HEK293T (cell line): ENCODE measurements around the gene RUFY1.
"Not testable (repeated sequence)": the region's sequence is repeated elsewhere in the genome, so short reads cannot be mapped to it uniquely, and the experiment has no call there.

ENCODE experiments used
- CTCF ChIA-PET: fragments of 350-600 bp; formaldehyde crosslinking; extraction: SDS; loops from one replicate; lab custom pipeline; 2021; ENCODE audit warnings: antibody characterized with exemption, inconsistent platforms; lab: Yijun Ruan, JAX
- POLR2A ChIA-PET: fragments of 350-600 bp; formaldehyde crosslinking; extraction: SDS; loops from one replicate; lab custom pipeline; 2020; ENCODE audit warnings: antibody characterized with exemption, inconsistent platforms; lab: Yijun Ruan, JAX
- DNase-seq: peaks from one replicate; pipeline ENCODE4 v3.0.0; 2012; ENCODE audit warnings: mixed read lengths; ENCODE audit errors: extremely low spot score
- ARNT ChIP-seq: fragments of 450-650 bp; IDR thresholded peaks from 2 replicates; pipeline ENCODE4 v1.6.1; 2017; ENCODE audit warnings: mild to moderate bottlenecking
- BHLHE40 ChIP-seq: fragments of 450-650 bp; IDR thresholded peaks from 2 replicates; pipeline ENCODE4 v1.6.1; 2016; ENCODE audit warnings: mild to moderate bottlenecking, moderate library complexity, borderline replicate concordance
- CTBP1 ChIP-seq: fragments of 450-650 bp; IDR thresholded peaks from 2 replicates; pipeline ENCODE4 v1.6.1; 2016; ENCODE audit warnings: borderline replicate concordance
- ELF4 ChIP-seq: fragments of 450-650 bp; IDR thresholded peaks from 2 replicates; pipeline ENCODE4 v1.6.1; 2017; ENCODE audit warnings: antibody characterized with exemption
- FOXA1 ChIP-seq: fragments of 450-650 bp; IDR thresholded peaks from 2 replicates; pipeline ENCODE4 v1.6.1; 2016; ENCODE audit warnings: mild to moderate bottlenecking
- FOXK2 ChIP-seq: fragments of 450-650 bp; IDR thresholded peaks from 2 replicates; pipeline ENCODE4 v1.6.1; 2016; ENCODE audit warnings: mild to moderate bottlenecking
- FOXM1 ChIP-seq: fragments of 450-650 bp; IDR thresholded peaks from 2 replicates; pipeline ENCODE4 v1.6.1; 2017; ENCODE audit warnings: mild to moderate bottlenecking, borderline replicate concordance
- HDGF ChIP-seq: fragments of 450-650 bp; IDR thresholded peaks from 2 replicates; pipeline ENCODE4 v1.6.1; 2017; ENCODE audit warnings: antibody characterized with exemption, borderline replicate concordance
- L3MBTL2 ChIP-seq: fragments of 450-650 bp; conservative IDR thresholded peaks from 2 replicates; pipeline ENCODE4 v1.6.1; 2016; ENCODE audit warnings: mild to moderate bottlenecking
- LEF1 ChIP-seq: fragments of 450-650 bp; IDR thresholded peaks from 2 replicates; pipeline ENCODE4 v1.6.1; 2017; ENCODE audit warnings: mild to moderate bottlenecking, borderline replicate concordance
- NFRKB ChIP-seq: fragments of 450-650 bp; IDR thresholded peaks from 2 replicates; pipeline ENCODE4 v1.6.1; 2016; ENCODE audit warnings: mild to moderate bottlenecking, moderate library complexity
- SP1 ChIP-seq: fragments of 450-650 bp; IDR thresholded peaks from 2 replicates; pipeline ENCODE4 v1.6.1; 2017
- SUZ12 ChIP-seq: fragments of 450-650 bp; IDR thresholded peaks from 2 replicates; pipeline ENCODE4 v1.6.1; 2016; ENCODE audit warnings: mild to moderate bottlenecking
- TARDBP ChIP-seq: fragments of 450-650 bp; IDR thresholded peaks from 2 replicates; pipeline ENCODE4 v1.6.1; 2016
- ZNF384 ChIP-seq: fragments of 450-650 bp; IDR thresholded peaks from 2 replicates; pipeline ENCODE4 v1.6.1; 2016
- TF ChIP-seq, protein P1 (sequence below): fragments of 450-650 bp; IDR thresholded peaks from 2 replicates; pipeline ENCODE4 v1.6.1; 2016

RUFY1 gene

DNA sequence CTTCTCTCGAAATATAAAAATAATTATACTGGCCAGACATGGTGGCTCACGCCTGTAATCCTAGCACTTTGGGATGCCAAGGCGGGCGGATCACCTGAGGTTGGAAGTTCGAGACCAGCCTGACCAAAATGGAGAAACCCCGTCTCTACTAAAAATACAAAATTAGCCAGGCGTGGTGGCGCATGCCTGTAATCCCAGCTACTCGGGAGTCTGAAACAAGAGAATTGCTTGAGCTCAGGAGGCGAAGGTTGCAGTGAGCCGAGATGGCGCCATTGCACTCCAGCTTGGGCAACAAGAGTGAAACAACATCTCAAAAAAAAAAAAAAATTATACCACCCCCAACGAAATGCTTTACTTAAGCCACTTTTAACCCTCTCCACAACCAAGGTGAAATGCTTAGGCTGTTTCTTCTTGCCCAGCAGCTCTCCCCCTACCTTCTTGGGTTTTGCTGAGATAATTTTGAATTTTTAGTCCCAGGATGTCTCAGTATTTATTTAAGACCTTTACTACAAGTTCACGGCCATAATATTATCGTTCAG lies 8.0 kb downstream of the RUFY1 start:
- CTCF ChIA-PET = interaction anchor here (1.2 kb wide), 1 partner anchor 29 kb away, joined by 3 read pairs; no protein-coding TSS in a partner anchor
- TF ChIP-seq ZNF384 = peak; percentile 83
- POLR2A ChIA-PET = interaction anchor here (1.1 to 4.0 kb wide), 4 partner anchors 7 to 66 kb away, joined by 3 to 46 read pairs (median 9); partner anchors contain the start of genes HNRNPH1 and RUFY1
- DNase-seq = not testable (repeated sequence)

DNA sequence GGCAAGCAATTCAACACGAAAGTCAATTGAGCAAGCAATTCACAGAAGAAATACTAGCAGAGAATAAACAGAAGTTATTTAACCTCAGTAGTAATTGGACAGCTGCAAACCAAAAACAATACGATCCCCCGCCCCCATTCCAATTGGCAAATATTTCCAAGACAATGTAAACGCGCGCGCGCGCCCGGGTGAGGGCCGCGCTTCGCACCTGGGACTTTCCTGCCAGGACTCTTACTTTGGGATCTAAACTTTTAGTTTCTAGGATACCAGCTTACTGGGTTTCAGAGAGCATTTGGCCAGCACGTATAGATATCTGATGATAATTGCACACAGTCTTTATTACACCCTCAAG lies 8.6 kb downstream of the RUFY1 start:
- ChIA-PET CTCF (interaction anchor here (1.2 kb wide), 1 partner anchor 28 kb away, joined by 3 read pairs; no protein-coding TSS in a partner anchor), POLR2A (interaction anchor here (0.9 to 4.0 kb wide), 10 partner anchors 8 to 119 kb away, joined by 3 to 46 read pairs (median 4); partner anchors contain the start of genes HNRNPH1 and RUFY1)
- TF ChIP-seq LEF1 (no peak), TARDBP (no peak), L3MBTL2 (peak; percentile 81)
- DNase-seq = peak; percentile 48

DNA sequence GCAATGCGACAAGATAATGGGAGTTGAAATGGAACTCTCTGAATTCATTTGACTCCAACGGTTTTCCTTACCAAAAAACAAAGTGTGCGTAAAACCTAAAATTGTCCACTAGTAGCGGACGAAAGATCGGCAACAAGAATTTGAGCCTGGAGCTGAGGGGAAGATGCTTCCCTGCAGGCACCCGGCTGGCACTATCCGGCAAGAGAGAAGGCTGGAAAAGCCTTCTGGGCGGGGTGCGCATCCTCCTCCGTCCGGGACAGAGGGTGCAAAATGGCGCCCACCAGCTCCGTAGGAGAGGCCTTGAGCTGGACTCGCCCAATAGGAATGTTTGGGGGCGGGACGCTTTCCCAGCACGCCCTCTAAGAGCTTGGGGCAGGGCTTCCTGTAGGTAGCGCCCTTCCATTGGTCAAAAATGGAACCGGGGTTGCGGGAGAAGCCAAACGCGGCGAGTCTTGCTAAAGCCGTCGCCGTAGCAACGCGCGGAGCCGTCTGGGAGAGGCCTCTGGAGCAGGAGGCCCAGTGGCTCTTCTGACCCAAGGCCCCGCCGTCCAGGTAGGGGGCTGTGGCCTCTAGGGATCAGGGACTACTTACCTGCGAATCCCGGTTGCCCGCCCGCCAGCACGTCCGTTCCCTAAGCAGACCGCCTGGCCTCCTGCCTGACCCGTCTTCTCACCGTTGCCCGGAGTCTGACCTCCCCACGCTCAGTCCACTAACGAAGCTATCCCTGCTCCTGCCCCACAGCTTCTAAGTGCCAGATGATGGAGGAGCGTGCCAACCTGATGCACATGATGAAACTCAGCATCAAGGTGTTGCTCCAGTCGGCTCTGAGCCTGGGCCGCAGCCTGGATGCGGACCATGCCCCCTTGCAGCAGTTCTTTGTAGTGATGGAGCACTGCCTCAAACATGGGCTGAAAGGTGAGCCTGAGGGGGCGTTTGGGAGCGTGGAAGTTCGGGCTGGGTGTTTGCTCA lies 9.2 kb downstream of the RUFY1 start:
- TF ChIP-seq FOXM1 (no peak), HDGF (peak; percentile 92; the same call in 1 of the 2 replicates)
- ChIA-PET CTCF (interaction anchor here (1.2 kb wide), 1 partner anchor 28 kb away, joined by 3 read pairs; no protein-coding TSS in a partner anchor), POLR2A (interaction anchor here (0.6 to 4.0 kb wide), 13 partner anchors 9 to 1475 kb away, joined by 3 to 46 read pairs (median 3); partner anchors contain the start of genes HNRNPH1 and RUFY1)
- peak; percentile 98 for DNase-seq

DNA sequence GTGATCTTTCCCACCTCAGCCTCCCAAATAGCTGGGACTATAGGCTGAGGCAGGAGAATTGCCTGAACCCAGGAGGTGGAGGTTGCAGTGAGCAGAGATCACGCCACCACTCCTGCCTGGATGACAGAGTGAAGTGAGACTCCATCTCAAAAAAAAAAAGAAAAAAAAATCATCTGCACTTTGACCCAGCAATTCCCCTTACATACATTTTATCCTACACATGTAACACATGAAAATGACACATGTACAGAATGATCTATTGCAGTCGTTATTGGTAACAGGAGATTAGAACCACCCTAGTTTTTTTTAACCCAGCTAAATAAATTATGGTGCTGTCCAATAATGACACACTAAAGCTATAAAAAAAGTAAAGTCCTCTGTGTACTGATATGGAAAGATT lies 14.2 kb downstream of the RUFY1 start:
- TF ChIP-seq BHLHE40 = no peak
- TF ChIP-seq ARNT = no peak
- TF ChIP-seq FOXA1 = no peak
- no peak for TF ChIP-seq L3MBTL2
- TF ChIP-seq SP1 = no peak
- no peak for TF ChIP-seq HDGF
- no peak for TF ChIP-seq FOXM1
- no peak for TF ChIP-seq NFRKB
- no peak for TF ChIP-seq TARDBP
- TF ChIP-seq ZNF384 = no peak
- TF ChIP-seq LEF1 = no peak
- no peak for TF ChIP-seq SUZ12
- TF ChIP-seq, protein P1, sequence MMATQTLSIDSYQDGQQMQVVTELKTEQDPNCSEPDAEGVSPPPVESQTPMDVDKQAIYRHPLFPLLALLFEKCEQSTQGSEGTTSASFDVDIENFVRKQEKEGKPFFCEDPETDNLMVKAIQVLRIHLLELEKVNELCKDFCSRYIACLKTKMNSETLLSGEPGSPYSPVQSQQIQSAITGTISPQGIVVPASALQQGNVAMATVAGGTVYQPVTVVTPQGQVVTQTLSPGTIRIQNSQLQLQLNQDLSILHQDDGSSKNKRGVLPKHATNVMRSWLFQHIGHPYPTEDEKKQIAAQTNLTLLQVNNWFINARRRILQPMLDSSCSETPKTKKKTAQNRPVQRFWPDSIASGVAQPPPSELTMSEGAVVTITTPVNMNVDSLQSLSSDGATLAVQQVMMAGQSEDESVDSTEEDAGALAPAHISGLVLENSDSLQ = no peak
- TF ChIP-seq FOXK2 = no peak
- ChIA-PET POLR2A (no interaction called here), CTCF (no interaction called here)
- DNase-seq = no peak

DNA sequence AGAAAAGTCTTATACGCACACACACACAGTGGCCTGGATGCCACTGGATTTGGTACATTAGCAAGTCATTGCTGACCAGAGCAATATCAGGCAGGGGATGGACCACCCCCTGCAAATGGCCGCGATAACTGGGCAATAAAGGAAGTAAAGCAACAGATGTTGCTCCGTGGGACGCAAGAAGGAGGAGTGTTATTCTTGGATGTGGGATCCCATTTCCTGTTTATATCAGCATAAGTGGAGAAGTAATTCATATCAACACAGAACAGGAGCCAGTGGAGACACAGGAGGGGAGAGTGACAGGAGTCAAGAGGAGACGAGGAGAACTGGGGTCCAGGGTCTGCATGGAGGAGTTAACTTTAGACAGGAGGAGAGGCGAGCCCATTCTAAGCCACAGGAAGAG lies 18.4 kb downstream of the RUFY1 start:
- no peak for TF ChIP-seq L3MBTL2
- TF ChIP-seq NFRKB = no peak
- no peak for TF ChIP-seq ZNF384
- no peak for TF ChIP-seq BHLHE40
- TF ChIP-seq TARDBP = no peak
- no peak for TF ChIP-seq LEF1
- no peak for TF ChIP-seq HDGF
- TF ChIP-seq SP1 = no peak
- TF ChIP-seq ARNT = no peak
- TF ChIP-seq FOXM1 = no peak
- no peak for TF ChIP-seq CTBP1
- ChIA-PET CTCF (no interaction called here), POLR2A (no interaction called here)
- DNase-seq = no peak

DNA sequence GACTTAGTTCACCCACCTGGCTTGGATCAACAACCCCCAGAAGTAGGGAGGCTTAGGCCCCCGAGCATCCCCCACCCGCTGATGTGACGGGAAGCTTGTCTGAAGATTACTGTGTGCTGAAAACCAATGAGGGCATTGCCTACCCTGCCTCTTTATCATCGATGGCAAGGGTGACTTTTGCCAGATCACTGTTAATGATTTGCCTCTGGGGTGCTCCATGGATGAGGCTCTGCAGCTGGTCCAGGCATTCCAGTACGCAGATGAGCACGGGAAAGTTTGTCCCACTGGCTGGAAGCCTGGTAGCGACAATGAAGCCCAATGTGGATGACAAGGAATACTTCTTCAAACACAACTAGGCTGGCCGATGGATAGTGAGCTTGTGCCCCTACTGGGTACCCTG lies 22.0 kb downstream of the RUFY1 start:
- no peak for DNase-seq
- CTCF ChIA-PET = no interaction called here

More for the DNA sequence above, 22.0 kb downstream of the RUFY1 start:
- POLR2A ChIA-PET = interaction anchor here (1.2 kb wide), 1 partner anchor 13 kb away, joined by 5 read pairs; no protein-coding TSS in a partner anchor
- TF ChIP-seq CTBP1 (no peak), NFRKB (no peak), ARNT (no peak), HDGF (no peak), SUZ12 (no peak), FOXA1 (no peak), LEF1 (no peak), ELF4 (no peak), ZNF384 (no peak), TARDBP (no peak), SP1 (no peak), FOXM1 (no peak), FOXK2 (no peak), L3MBTL2 (no peak), BHLHE40 (no peak)
- TF ChIP-seq, protein P1 = no peak
